Aortic smooth muscle cell (primary cell): Measurements from ENCODE around the gene TM4SF18. TPM values are rescaled to one million over a fixed set of nuclear protein-coding genes. Genes with fewer than 3 reads are reported as not detected.

Experiments
- total RNA-seq: library from RNA; depleted of rRNA; stranded (reverse); fragments of >200 nt; gene quantifications from 2 replicates; pipeline ENCODE4 v1.2.3, GENCODE V29; 2014

Gene TM4SF18, protein sequence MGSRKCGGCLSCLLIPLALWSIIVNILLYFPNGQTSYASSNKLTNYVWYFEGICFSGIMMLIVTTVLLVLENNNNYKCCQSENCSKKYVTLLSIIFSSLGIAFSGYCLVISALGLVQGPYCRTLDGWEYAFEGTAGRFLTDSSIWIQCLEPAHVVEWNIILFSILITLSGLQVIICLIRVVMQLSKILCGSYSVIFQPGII
- total RNA-seq = 2.7 and 3.4 TPM in 2 replicates

DNA sequence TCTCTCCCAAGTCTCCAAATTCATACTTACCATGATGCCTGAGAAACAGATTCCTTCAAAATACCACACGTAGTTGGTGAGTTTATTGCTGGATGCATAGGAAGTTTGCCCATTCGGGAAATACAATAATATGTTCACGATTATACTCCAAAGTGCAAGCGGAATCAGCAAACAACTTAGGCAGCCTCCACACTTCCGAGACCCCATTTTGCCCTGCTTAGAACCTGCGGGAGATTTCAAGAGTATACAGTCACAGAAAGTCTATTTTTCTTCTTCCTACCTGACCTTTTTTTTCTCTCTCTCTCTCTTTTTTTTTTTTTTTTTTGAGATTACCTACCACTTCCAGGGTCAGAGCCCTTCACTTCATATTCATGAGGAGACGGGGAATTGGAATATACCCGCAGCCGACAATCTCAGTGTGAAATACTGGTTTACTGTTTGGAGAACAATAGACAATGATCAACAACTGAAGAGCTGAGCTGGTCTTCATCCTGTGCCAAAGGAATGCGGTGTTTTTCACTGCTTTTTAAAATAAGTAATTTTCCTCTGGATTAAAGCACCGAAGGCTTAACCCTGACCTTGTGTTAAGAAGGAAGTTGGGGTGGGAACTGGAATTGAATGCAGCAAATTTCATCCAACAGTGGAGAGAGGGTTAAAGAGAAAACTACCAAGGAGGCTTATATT lies at the start of gene TM4SF18:
TM4SF18 (minus strand) TSS at position 461 of the 684 bp plus-strand sequence; CDS start at position 207, 254 bp downstream.

DNA sequence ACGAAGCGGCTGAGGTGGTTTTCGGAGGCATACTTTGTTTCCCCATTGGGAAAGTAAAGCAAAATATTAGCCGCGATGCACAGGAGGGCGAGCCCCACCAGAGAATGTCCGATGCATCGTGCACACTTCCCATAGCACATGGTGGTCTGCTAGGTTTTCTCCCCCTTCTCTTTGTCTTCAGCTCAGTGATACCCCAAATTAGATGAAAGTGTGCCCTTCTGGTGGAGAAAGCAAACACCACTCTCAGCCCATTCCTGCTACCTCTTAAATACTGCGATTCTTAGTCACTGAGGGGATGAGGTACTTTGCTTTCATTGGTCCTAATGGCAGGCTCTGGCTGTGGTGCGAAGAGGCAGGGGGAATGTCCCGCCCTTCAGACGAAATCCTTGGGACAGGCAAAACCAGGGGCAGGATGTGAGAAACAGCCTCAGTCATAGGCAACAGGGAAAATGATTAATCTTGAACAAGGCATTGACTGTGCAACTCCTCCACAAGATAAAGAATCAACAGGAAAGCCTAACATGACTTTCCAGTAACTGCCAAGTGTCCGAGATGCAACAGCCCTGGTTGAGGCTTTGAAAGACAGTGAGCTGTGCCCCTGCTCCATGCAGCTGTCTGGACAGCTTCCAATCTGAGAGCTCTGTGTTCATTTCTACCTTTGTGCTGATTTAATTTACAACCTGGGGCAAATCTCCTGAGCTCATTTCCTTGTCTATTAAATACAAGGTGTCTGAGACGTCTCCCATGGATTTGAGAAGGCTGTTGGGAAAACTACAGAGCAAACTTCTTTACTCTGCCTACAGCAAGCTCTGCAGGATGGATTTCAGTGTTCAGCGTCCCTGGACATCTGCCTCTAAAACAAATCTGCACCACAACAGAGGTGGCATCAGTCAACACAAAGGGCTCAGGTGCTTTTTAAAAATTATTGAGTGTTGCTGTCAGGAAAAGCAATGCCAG lies 44.2 kb upstream of the TM4SF18 start, which contains the start of gene TM4SF1:
TM4SF1 (minus strand) TSS at position 242 of the 957 bp plus-strand sequence; CDS start at position 140, 102 bp downstream.

Other genes with a start within 250 kb of the TM4SF18 start
- 57.0 and 70.8 TPM in 2 replicates for gene HLTF, start 247.1 kb downstream of the TM4SF18 start, total RNA-seq
- gene HPS3, start 204.0 kb downstream of the TM4SF18 start, total RNA-seq = 25.9 and 28.7 TPM in 2 replicates
- gene CP, start 111.8 kb downstream of the TM4SF18 start, total RNA-seq = 17.2 and 63.3 TPM in 2 replicates
- 1,887 and 2,041 TPM in 2 replicates for gene TM4SF1, start 44.0 kb upstream of the TM4SF18 start, total RNA-seq
- 1.2 TPM in 1 of 2 replicates, not detected in the other for gene TM4SF4, start 141.1 kb upstream of the TM4SF18 start, total RNA-seq